ENCODE data around the gene ARID1B. TPM values are rescaled to one million over a fixed set of nuclear protein-coding genes. Genes with fewer than 3 reads are reported as not detected.

The ARID1B gene
- total and polyA plus RNA-seq, 2 of the 4 experiments (the other 2 are of a cell fraction) = 14.5 to 20.1 TPM

DNA sequence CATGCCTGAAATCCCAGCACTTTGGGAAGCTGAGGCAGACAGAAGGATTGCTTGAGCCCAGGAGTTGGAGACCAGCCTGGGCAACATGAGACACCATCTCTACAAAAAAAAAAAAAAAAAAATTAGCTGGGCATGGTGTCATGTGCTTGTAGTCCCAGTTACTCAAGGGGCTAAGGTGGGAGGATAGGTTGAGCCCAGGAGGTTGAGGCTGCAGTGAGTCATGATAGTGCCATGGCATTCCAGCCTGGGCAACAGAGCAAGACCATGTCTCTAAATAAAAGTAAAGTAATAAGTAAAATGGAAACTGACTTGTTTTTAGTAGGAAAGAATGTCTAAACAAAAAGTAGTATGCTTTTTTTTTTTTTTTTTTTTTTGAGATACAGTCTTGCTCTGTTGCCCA, 240.7 kb downstream of the ARID1B start:
- Histone ChIP-seq H3K14ac (replicated peaks; ENCODE audit: low read depth, low read length) (no peak overlapping the region; the same call in 1 of the 2 replicates), H3K9ac (ENCODE audit: low read depth, low read length) (no peak overlapping the region), H3K4me2 (ENCODE audit: low read depth, low read length) (no peak overlapping the region; the same call in 1 of the 2 replicates), H3K9me1 (ENCODE audit: insufficient read depth, low read length) (peaks cover 8% of the 10 kb centered on the region), H2BK15ac (ENCODE audit: low read depth, low read length) (no peak overlapping the region), H3K9me3 (ENCODE audit: control insufficient read depth, insufficient read depth, low read length) (no peaks in the 10 kb centered on the region), H2AK5ac (ENCODE audit: low read depth, low read length) (no peak overlapping the region), H3K4me3 (ENCODE audit: insufficient read depth, low read depth, low read length) (no peak overlapping the region), H3K4ac (ENCODE audit: low read depth, low read length) (no peak overlapping the region; the same call in 1 of the 2 replicates), H4K20me1 (ENCODE audit: insufficient read depth, low read length) (peaks cover 8% of the 10 kb centered on the region; the same call in 1 of the 2 replicates), H3K36me3 (ENCODE audit: control insufficient read depth, insufficient read depth, low read length) (no peaks in the 10 kb centered on the region), H2BK5ac (ENCODE audit: low read depth, low read length, poor library complexity, severe bottlenecking) (no peak overlapping the region), H2AFZ (replicated peaks; ENCODE audit: low read length, poor library complexity) (no peak overlapping the region), H3K27me3 (ENCODE audit: control insufficient read depth, insufficient read depth, low read length) (no peaks in the 10 kb centered on the region), H3K18ac (ENCODE audit: low read depth, low read length) (no peak overlapping the region), H4K91ac (ENCODE audit: insufficient read depth, low read depth, low read length) (no peak overlapping the region), H3K56ac (ENCODE audit: extremely low read depth, insufficient read depth, low read length) (no peak overlapping the region), H4K8ac (ENCODE audit: low read depth in 2 of 2, low read length in 2 of 2) (no peak overlapping the region), H4K5ac (ENCODE audit: low read depth, low read length) (no peak overlapping the region), H2BK20ac (ENCODE audit: low read depth, low read length) (no peak overlapping the region), H3K79me1 (ENCODE audit: low read depth in 1 of 2, low read length in 2 of 2) (peaks cover 30 to 65% of the 10 kb centered on the region in 2 experiments), H2AK9ac (replicated peaks; ENCODE audit: low read depth, low read length, poor library complexity) (no peak overlapping the region), H3K4me1 (ENCODE audit: control insufficient read depth, insufficient read depth, low read length) (peaks cover 10% of the 10 kb centered on the region), H2BK120ac (ENCODE audit: low read depth, low read length) (no peak overlapping the region), H3K27ac (ENCODE audit: insufficient read depth, low read length) (no peak overlapping the region), H3K23ac (ENCODE audit: low read depth, low read length) (no peak overlapping the region)
- no peak for TF ChIP-seq MXI1 (IDR thresholded peaks at IDR 0.05; ENCODE audit: borderline replicate concordance, low read depth, low read length)
- no peak for TF ChIP-seq RCOR1 (IDR thresholded peaks at IDR 0.05; ENCODE audit: insufficient replicate concordance, low read length)
- TF ChIP-seq CTCF (conservative IDR thresholded peaks at IDR 0.05; ENCODE audit: low read depth, low read length) = no peak
- no peak for TF ChIP-seq MAZ (IDR thresholded peaks at IDR 0.05; ENCODE audit: borderline replicate concordance, low read depth, low read length)
- no peak for TF ChIP-seq ELK1 (IDR thresholded peaks at IDR 0.05; ENCODE audit: borderline replicate concordance, low read depth, low read length)
- no peak for TF ChIP-seq MAFK (IDR thresholded peaks at IDR 0.05; ENCODE audit: low read depth, low read length)
- ATAC-seq (ENCODE audit: low read depth) = no peak
- intact Hi-C loops (cut with micrococcal nuclease) (no loop called here), dilution Hi-C loops (cut with HindIII; ENCODE audit: low sequenced_read_pairs, unreplicated experiment) (no loop called here), in situ Hi-C loops (cut with MboI; ENCODE audit: low sequenced_read_pairs) (loop anchor here (10.0 kb wide), 2 partner anchors 233 to 453 kb away; no protein-coding TSS in a partner anchor)
- DNase-seq = peak; percentile 15
- no TSS peak for BruUV-seq (replicated peaks)
- ChIA-PET POLR2A (ENCODE audit: unreplicated experiment) (no interaction called here), CTCF (no interaction called here)

Data from IMR-90 (cell line).